GM18873 (cell line): ENCODE data around the gene KIAA1217.

Experiments
- ATAC-seq: cut with Tn5 transposase; IDR thresholded peaks from one replicate; pipeline ENCODE4 v1.9.1; 2021; ENCODE audit warnings: mild to moderate bottlenecking, moderate library complexity, moderate number of reproducible peaks; ENCODE audit not compliant: unreplicated experiment, low FRiP score

Gene KIAA1217

DNA sequence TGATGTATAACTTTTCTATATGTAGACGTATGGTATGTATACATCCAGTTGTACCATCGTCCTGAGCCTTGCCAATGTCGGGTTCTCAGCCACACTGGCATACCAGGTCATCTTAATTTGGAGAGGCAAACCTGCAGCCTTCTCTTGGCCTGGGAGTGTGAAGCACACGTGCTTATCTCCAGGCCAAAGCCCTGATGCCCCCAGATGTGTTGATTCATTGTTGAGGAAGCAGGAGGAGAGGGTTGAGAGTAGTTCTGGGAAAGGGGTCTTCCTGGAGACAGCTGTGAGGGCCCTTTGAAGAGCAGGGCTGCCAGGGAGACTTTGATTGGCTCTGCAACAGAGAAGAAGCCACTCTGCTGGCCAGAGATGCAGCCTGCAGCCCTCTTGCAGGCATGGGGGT is 359.1 kb downstream of the KIAA1217 start:
- ATAC-seq: no peak

GRCh38 chr10:24569330-24569796 is 360.4 kb downstream of the KIAA1217 start:
- ATAC-seq: no peak

DNA sequence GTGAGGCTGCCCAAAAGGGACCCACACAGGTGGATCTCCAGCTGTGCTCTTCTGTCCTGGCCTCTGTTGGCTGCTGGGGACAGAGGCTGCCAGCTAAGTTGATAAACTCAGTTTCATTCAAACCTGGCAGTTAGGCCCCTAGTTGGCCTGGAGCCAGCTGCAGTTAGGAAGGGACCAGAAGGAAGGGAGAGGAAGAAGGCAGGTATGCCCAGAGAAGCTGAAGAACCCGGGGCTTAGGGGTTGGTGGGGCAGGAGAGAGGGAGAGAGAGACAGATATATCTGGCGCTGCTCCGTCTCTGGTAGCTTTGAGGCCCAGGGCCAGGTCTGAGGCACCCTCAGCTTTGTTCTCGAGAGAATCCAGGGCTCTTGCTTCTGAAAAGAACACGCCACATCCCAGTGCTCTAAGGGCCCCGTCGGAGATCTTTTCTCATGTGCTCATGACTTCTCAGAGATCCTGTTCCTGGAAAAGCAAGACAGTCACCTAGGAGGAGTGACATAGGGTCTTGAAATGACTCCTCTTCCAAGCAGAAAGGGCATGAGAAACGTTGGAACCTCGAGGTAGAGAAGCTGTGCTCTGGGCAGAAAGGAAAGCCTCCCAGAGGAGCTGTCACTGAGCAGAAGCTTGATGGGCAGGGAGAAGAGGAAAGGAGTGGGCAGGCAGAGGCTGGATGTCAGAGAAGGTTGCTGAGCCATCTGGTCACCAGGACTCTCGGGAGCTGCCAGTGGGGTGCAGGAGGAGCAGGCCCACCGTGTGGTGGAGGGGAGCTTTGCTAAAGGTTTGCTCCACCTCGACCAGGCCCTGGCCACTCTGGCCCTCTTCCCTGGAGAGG is 361.1 kb downstream of the KIAA1217 start:
- no peak for ATAC-seq

DNA sequence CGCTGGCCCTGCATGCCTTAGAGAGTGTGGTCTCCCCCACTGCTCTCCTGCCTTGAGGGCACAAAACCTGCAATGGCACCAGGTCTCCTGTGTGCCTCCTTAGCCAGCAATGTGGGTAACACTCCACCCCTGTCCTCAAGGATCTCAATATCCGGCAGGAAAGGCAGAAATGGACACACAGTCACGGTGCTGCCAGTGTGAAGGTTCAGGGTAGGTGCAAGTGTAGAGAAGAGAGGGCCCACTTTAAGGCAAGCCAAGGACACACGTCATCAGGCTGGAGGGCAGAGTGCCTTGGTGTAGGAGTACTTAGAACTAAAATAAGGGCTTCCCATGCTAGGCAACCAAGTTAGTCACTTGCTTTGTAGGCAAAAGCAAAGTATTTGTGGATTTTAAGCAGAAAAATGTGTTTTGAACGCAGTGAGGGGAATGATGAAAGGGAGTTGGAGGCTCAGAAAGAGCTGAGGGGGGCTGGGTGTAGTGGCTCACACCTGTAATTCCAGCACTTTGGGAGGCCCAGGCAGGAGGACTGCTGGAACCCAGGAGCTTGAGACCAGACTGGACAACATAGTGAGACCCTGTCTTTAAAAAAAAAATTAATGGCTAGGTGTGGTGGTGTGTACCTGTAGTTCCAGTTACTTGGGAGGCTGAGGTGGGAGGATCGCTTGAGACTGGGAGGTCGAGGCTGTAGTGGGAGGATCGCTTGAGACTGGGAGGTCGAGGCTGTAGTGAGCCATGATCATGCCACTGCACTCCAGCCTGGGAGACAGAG is 361.9 kb downstream of the KIAA1217 start:
- ATAC-seq: no peak

DNA sequence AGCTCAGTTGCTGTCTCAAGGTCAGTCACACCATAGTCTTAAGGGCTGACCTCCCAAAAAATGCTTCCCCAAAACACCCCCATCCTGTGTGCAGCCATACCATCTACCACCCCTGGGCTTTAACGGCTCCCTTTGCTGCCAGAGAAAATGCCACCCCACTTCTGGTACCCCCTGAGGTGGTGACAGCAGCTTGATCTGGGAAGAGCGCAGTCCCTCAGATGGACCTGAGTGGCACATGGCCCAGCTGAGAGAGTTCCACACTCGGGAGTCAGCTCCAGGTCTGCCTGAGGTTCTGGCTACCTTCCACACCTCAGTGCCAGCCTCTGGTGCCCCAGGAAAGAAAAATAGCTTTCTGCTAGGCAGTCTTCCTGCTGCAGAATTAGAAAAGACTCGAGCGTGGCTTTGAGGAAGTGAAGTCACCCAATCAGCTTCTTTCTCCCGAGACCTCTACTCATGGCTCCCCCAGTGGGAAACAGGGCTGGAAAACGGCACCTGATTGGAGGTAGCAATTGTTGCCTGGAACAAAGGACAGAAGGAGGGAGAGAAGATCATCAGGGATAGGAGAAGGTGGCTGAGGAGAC is 363.0 kb downstream of the KIAA1217 start:
- no peak for ATAC-seq

DNA sequence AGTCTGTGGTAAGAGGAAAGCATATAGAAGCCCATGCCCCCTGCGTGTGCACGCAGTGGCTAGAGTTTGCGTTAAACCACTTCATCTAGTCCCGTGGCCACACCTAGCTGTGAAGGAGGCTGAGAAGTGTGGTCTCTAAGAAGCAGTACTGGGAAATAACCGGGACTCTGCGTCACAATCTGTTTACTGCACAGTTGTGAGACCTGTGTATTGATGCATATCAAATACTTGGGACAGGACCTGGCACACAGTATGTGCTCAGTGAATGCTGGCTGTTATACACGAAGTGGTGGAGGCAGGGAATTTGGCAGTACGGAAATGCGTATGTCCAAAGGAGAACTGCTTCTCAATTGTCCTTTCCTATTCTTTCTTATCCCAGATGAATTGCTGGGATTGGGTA is 365.2 kb downstream of the KIAA1217 start:
- no peak for ATAC-seq

GRCh38 chr10:24574578-24575155 is 365.7 kb downstream of the KIAA1217 start:
- ATAC-seq: no peak

GRCh38 chr10:24575481-24576002 is 366.6 kb downstream of the KIAA1217 start:
- no peak for ATAC-seq

DNA sequence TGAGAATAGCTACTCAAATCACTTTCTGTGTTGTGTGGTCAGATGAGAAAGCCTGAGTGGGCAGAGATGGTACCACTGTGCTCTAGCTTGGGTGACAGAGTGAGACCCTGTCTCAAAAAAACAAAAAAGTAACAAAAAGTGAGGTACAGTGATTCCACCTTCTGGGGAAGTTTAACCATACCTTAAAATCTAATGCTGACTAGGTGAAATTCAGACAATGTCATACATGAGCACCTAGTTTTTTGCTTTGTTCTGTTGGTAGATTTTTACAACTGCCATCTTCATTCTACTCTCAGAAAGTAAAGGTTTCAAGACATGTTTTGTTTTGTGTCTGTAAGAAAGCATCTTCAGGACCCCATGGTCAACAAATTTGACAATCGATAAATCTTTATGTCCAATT is 370.5 kb downstream of the KIAA1217 start:
- no peak for ATAC-seq

- no peak for ATAC-seq
Observed at GRCh38 chr10:24579906-24580305, 371.0 kb downstream of the KIAA1217 start.

- no peak for ATAC-seq
Observed at GRCh38 chr10:24589265-24589664, 380.3 kb downstream of the KIAA1217 start.

GRCh38 chr10:24590697-24591457 is 381.9 kb downstream of the KIAA1217 start:
- ATAC-seq: no peak

DNA sequence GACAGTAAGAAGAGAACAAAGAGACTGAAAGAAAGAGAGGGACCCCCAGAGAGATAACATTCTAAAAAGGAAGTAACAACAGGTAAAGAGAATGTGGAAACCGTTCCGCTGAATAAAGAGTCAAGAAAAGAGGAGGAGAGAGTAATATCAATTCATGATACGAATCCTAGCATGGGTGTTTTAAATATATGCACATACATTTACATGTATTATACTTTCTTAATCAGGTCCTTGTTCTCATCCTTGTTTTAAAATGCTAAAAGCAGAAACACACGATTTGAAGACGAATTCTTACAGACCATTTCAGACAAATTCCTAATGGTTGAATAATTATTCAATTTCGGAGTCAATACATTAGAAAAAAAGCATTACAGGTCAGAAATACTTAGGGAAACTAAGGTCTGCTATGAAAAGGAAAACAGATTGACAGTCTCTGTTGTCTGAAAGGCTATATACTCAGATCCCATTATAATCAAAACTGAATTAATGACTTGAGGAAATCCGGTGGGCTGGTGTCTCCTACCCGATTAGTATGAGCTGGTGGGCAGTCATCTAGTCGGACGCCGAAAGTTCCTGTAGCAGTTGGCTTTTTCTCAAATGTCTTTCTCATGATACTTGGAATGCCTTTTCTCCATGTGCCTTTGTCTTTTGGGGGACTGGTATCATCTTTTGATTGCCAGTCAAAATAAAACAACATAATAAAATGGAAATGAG is 387.4 kb downstream of the KIAA1217 start:
- no peak for ATAC-seq

- ATAC-seq: no peak
Observed at GRCh38 chr10:24597426-24597825, 388.5 kb downstream of the KIAA1217 start.
